Measurements from ENCODE around the gene HEATR5A.

DNA sequence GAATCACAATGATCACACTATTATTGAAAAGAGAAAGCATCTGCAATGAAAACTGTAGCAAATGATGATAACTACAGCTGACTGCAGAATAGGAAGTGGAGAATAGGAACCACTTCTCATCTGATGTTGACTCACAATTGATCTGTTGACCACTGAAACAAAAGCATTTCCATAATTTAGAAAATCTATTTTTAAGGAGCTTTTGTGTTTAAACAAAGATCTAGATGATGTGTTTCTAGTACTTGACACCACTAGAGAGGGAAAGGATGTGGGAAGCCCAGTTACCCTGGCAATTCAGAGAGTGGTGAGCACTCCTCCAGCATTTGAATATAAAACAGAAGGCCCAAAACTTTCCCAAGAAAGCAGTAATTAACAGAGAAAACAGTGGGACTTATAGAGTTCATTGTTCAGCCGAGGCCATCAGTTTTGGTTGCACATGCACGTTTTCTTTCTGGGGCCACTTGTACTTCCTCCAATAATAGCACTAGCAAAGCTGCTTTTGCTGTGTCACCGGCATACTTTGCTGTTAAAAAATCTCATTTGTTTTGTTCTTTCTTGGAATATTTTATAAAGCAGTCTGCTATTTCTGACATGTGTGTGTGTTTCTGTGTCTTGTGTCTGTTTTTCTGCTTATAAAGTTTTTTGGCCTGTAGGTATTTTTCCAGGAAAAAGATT, 136.6 kb downstream of the HEATR5A start:
- TF ChIP-seq POLR2AphosphoS5 (IDR thresholded peaks at IDR 0.05; ENCODE audit: low read depth, low read length): no peak
- TF ChIP-seq, protein P1, sequence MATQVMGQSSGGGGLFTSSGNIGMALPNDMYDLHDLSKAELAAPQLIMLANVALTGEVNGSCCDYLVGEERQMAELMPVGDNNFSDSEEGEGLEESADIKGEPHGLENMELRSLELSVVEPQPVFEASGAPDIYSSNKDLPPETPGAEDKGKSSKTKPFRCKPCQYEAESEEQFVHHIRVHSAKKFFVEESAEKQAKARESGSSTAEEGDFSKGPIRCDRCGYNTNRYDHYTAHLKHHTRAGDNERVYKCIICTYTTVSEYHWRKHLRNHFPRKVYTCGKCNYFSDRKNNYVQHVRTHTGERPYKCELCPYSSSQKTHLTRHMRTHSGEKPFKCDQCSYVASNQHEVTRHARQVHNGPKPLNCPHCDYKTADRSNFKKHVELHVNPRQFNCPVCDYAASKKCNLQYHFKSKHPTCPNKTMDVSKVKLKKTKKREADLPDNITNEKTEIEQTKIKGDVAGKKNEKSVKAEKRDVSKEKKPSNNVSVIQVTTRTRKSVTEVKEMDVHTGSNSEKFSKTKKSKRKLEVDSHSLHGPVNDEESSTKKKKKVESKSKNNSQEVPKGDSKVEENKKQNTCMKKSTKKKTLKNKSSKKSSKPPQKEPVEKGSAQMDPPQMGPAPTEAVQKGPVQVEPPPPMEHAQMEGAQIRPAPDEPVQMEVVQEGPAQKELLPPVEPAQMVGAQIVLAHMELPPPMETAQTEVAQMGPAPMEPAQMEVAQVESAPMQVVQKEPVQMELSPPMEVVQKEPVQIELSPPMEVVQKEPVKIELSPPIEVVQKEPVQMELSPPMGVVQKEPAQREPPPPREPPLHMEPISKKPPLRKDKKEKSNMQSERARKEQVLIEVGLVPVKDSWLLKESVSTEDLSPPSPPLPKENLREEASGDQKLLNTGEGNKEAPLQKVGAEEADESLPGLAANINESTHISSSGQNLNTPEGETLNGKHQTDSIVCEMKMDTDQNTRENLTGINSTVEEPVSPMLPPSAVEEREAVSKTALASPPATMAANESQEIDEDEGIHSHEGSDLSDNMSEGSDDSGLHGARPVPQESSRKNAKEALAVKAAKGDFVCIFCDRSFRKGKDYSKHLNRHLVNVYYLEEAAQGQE (IDR thresholded peaks at IDR 0.05; ENCODE audit: insufficient read depth in 1 of 2, low read depth in 2 of 2, low read length in 2 of 2): no peak
- TF ChIP-seq TAF1 (IDR thresholded peaks at IDR 0.05; ENCODE audit: borderline replicate concordance, insufficient read depth, low read length): no peak
